IPS-11a (cell line): Measurements from ENCODE around the gene JAKMIP1.

Experiments
- H3K4me3 ChIP-seq: one replicate; pipeline ENCODE4 v1.5.1; 2013; ENCODE audit warnings: low read depth, low read length, control low read depth

JAKMIP1 gene

DNA sequence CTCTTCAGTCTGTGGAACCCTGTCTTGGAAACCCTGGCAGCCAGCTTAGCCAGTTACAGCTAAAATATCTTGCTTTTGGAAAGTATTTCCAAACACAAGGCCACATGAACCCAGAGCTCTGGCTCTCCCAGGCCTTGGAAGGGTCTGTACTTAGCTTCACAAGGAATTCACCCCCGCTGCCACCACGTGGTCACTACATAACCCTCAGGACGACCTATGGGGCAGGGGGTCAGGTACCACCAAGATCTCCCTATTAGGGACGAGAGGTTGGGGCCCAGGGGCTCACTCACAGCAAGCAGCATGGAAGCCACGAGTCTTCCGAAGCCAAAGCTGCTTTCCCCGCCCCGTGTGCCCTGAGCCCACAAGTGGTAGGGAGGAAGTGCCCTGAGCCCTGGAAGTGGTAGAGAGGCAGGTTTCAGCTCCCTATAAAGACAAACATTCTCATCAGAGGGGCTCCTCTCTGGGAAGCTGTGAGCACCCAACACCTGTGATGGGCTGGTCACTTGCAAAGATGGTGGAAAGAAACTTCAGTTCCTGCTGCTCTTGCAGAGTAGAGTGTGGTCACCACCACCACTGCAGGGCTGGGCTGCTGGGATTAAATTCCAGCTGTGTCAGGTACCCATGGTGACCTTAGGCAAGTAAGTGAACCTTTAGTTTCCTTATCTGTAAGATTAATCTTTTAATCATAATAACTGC, 4.7 kb upstream of the JAKMIP1 start:
- no peak overlapping the region for H3K4me3 ChIP-seq

DNA sequence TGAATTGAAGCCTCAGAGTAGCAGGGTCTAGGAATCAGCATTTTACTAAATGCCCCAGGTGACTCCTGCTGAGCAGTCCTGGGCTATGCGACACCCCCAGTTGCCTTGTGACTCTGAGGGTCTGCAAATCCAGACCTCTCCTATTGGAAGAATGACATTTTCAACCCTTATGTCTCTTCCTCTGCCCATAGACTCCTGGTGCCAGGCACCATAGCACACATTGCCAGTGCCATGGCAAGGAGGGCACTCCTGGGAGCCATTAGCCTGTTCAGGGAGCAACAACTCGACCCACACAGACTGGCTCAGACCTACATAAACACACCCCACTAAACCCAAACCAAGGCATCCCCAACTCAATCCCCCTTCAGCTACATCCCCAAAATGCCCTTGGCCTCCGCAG, 3.7 kb upstream of the JAKMIP1 start:
- H3K4me3 ChIP-seq = no peak overlapping the region

DNA sequence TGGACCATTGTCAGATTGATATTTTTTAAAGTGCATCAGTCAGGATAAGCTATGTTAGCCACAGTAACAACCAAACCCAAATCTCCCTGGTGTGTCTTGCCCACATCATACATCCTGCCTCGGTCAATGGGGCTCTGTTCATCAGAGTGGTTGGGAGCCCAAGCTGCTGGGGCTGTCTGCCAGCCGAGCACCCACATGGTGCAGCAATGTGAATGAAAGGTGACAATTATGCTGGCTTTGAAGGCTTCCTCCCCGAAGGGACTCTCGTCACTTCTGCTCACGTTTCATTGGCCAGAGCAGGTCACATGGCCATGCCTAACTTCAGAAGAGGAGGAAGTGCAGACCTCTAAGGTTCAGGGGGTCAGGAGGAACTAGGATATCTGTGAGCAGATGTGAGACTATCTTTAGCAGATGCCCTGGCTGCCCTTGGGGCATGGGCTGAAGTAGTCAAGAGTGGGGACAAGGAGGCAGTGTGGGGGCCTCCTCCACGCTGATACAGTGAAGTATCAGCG, 1.3 kb upstream of the JAKMIP1 start:
- H3K4me3 ChIP-seq = no peak overlapping the region

DNA sequence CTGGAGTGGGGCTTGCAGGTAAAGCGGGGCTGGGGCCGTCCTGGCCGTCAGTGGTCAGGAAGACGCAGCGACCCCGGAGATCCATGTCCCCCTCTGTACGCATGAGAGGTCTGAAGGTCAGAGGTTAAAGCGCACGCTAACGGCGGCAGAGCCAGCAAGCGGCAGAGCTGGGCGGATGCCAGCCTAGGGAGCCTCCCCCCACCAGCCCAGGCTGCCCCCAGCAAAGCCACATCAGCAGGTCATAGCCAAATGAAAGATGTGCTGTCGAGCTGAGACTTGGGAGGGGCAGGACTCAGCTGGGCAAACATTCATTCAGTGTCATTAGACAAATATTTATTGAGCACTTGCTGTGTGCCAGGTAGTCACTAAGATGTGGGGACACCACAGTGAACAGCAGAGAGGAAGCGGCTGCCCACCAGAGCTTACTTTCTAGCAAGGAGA, 593 bp upstream of the JAKMIP1 start:
- H3K4me3 ChIP-seq = peak overlapping the region; percentile 61

DNA sequence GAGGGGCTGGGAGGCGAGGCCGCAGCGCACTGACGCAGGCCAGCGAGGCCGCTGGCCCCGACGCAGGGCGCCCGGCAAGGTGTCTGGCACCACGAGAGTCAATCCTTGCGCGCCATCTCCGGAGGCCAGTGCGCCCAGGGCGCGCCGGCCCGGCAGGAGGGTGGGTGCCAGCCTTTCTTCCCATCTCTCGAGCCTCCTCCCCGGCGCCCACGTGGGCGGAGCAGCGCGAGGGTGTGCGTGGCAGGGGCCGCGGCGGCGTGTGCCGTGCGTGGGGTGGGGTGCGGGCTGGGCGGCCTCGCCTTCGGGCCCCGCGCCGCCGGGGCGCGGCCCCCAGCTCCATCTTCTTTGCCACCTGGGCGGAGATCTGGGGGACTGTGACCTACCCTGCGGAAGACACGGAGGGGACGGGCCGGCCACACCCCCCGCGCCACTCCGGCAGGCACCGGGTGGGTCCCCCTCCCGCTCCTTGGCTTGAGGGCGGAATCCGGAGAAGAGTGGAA, 877 bp downstream of the JAKMIP1 start:
- peak overlapping the region; percentile 29 for H3K4me3 ChIP-seq

DNA sequence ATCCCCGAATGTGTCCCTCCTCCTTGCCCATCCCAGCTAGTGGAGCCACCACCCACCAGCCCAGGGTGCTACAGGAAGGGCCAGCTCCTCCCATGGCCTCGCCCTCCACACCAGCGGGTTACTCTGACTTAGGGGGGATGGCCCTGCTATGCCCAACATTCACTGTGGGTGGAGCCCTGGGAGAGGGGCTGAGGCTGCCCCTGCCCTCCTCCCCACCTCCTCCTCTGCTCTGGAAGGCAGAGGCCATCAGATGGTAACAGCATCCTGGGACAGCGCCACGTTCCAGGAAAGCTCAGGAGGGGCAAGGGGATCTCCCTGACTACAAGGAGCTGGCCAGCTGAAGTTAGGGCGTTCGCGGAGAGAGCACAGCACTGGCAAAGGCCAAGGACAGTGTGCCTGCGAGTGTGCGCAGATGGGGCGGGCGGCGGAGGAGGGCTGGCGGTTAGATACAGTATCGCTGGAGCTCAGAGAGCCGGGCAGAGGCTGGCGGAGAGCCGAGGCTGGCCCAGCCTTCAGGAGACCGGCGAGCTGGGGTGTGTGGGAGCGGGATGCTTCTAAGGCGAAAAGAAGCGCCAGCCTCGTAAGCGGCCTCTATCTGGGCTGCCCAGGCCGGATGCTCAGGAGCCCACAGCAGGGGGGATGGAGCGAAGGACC, 1.5 kb downstream of the JAKMIP1 start:
- H3K4me3 ChIP-seq = peak overlapping the region; percentile 29

DNA sequence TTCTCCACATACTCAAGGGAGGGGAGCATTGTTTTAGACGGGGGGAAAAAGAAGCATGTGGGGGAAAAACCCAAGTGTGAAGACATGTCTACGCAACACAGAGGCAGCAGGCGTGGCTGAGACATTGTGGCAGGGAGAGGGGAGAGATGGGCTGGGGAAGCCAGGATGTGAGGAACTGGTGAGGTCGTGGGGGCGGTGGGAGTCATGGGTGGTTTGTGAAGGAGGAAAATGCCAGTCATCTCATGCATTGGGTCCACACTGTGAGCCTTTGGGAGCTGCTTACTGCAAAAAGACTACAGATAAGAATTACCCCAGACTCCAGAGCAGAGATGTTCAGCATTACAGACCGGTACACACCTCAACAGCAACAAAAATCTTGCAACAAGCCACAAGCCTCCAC, 2.1 kb downstream of the JAKMIP1 start:
- no peak overlapping the region for H3K4me3 ChIP-seq

DNA sequence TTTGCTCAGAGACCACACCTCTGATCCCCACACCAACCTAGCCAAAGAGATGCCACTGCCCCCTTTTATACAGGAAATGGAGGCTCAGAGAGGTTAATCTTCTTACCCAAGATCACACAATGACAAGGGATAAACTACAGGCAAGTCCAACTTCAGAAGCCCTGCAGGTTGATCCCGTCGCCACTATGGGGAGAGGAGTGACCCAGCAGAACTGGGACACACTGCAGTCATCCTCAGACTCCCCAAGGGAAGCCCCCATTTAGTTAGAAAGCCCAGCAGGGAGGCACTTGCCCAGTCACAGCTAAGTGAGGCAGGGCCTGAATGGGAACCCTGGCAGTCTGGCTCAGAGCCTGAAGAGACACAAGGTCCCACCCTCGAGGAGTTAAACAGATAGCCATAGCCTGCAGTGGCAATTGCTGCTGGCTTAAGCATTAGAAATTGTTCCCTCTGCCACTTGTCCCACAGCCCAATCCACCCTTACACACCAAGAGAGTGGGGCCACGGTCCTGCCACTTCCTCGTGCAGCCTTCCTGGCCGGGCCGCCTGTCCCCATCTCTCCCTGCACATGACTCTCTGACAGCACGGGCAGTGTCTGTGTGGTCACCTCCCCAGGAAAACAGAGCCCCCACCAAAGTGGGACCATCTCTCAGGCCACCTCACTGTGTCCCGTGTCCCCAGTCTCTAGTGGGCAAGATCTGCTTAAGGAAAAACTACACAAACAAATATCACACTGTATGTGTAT, 2.7 kb downstream of the JAKMIP1 start:
- H3K4me3 ChIP-seq = no peak overlapping the region

DNA sequence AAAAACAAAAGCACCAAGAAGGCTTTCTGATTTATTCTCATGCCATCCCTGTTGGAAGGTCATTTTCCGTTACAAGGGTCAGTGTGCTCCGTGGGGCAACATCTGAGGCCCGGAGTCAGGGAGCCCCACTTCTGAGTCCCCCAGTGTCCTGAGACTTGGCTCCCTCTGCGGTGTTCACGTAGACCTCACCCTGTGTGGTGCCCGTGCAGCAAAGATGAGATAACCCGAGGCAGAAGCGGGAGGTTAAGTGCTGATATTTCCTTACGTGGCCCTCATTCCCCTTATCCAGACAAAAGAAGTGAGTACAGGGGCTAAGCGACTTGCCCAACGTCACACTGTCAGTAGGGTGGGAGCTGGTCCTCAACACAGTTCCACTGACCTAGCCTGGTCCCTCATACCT, 3.5 kb downstream of the JAKMIP1 start:
- no peak overlapping the region for H3K4me3 ChIP-seq

DNA sequence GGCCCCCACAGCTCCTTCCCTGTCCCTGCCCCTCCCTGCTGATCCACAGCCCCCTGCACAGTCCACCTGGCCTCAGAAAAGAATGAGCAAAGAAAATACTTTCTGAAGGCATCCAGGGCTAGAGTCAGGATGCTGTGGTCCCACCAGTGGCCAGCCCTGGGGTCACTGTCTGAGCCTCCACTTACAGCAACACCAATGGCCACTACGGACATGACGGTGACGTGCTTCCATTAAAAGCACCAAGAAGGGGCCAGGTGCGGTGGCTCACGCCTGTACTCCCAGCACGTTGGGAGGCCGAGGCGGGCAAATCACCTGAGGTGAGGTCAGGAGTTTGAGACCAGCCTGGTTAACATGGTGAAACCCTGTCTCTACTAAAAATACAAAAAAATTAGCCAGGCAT, 4.0 kb downstream of the JAKMIP1 start:
- H3K4me3 ChIP-seq = no peak overlapping the region

DNA sequence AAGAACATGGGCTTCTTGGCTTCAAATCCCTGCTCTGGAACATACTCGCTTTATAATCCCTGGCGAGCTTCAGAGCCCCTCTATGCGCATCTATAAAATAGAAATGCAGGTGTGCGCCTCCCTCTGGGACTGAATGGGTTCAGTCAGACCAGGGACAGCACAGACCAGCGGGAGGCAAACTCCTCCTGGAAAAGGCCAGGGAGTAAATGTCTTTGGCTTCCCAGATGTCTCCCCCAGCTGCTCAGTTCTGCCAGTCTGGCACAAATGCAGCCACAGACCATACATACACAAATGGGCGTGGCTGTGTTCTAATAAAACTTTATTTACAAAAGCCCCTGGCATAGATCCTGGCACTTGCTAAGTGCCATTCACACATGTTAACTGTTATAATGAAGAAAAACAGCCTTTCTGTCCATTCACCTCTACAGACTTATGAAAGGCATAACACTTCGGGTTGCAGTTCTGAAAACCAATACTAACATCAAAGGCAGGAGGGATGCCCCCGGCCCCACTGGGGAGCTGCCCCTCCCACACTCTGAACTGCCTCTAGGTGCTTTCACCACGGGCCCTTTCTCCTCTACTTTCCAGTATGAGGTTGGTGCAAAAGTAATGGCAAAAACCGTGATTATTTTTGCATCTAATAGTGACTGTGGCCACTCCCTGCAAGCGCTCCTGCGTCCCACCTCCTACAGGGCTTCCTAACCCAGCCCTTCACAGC, 4.6 kb downstream of the JAKMIP1 start:
- H3K4me3 ChIP-seq = no peak overlapping the region

DNA sequence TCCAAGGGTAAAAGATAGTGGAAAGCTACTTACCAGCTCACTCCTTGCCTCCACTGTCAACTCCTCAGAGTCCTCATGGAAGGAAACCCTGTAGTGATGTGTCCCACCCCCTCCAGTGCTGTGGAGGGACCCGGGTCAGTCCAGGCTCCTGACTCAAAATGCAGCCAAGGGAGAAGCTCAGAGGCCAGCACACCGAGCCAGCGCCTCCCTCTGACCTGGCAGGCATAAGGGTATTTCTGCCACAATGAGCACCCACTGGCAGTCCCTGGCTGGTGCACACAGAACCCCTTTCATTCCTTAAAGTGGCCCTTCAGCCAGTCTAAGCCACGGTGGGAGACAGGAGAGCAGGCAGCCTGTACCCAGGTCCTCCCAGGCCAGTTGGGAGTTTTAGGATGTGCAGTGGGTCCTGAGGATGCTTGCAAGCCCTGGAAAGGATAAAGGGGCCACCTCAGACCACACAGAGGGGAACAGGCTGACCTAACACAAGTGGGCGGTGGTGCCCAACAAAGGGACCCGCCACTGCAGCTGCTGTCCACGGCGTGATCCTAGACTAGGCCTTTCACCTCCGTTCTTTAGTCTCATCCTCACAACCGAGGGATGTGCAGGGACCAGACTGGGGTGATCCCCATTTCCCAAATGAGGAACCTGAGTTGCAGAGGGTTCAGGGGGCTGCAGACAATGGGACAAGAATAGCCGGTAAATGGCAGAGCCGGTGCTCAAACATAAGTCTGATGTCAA, 5.7 kb downstream of the JAKMIP1 start:
- H3K4me3 ChIP-seq = no peak overlapping the region

DNA sequence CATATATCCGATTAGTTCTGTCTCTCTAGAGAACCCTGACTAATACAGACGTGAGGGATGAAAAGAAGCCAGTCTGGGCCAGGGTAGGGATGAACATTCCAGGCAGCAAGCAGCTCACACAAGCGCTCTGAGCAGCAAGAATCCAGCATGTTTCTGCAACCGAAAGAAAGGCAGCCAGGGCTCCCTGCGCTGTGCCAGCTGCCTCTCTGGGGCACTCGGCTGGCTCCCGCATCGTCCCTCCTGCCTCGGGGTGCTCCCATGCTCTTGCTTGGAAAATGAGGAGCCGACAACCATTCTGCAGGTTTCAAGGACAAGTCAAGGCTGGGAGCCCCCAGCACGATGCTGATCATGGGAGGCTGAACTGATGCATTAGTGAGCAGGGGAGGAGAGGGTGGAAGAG, 7.0 kb downstream of the JAKMIP1 start:
- H3K4me3 ChIP-seq = no peak overlapping the region

DNA sequence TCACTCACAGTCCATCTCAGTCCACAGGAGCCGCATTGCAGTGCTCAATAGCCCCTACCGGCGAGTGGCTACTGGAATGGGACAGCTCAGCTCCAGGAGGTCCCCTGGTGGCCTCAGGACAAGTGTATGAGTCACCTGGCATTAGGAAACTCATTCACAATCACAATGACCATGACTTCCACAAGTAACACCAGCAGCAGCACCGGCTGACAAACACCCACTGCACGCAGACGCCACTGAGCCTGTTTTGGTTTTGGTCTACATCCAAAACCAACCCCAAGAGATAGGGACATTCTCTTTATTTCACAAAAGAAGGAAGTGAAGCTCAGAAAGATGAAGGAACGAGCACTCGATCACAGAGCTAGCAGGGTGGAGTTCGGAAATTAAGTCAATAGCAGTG, 8.1 kb downstream of the JAKMIP1 start:
- no peak overlapping the region for H3K4me3 ChIP-seq

DNA sequence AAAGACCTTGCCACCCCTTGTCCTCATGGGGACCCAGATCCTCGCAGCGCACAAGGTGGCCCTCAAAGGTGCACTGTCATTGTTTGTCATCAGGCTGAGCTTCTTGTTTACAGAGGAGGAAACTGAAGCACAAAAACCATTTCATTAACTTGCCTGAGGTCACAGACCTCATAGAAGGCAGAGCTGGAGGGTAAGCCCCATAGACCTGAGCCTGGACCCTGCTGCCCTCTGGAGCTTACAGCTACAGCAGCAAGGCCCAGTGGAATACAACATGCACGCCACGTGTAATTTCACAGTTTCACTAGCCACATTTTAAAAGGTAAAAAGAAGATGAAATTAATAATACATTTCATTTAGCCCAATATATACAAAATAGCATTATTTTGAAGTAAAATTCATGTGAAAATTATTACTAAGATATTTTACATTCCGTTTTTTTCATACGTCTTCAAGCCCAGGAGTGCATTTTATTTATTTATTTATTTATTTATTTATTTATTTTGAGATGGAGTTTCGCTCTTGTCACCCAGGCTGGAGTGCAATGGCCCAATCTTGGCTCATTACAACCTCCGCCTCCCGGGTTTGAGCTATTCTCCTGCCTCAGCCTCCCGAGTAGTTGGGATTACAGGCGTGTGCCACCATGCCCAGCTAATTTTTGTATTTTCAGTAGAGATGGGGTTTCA, 8.8 kb downstream of the JAKMIP1 start:
- H3K4me3 ChIP-seq = no peak overlapping the region

DNA sequence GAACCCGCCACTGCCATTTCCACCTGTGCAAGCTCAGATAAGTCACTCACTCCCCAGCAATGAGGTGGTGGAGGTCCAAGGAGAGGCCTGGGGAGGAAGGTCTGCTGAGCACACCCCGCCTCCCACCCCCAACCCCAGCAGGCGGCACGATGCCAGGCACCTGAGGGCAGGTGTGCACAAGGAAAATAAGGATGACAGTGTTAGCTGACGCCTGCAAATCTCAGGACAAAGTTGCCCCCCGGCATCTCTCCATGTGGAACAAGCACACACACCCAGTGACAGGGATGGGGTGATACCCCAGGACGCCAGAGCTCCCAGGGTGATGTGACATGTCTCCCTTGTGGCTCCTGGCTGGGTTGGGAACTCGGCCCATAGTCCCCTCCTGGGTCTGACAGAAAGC, 9.9 kb downstream of the JAKMIP1 start:
- H3K4me3 ChIP-seq = no peak overlapping the region

DNA sequence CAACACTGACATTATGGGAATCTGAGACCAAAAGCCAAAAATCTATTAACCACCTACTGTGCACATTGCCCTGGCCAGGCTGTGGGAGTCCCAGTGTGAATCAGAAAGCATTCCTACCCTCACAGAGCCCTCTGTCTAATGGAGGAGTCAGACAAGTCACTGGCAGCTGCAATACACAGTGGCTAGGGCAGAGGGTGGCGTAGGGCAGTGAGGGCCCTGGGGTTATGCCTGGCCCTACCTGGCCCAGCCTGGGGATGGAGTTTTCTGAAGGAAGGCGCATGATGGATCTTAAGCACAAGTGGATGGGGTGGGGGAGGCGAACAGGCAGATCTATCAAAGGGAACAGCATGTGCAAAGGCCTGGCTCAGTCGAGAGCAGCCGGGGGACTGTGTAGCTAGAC, 10.8 kb downstream of the JAKMIP1 start:
- H3K4me3 ChIP-seq = no peak overlapping the region

DNA sequence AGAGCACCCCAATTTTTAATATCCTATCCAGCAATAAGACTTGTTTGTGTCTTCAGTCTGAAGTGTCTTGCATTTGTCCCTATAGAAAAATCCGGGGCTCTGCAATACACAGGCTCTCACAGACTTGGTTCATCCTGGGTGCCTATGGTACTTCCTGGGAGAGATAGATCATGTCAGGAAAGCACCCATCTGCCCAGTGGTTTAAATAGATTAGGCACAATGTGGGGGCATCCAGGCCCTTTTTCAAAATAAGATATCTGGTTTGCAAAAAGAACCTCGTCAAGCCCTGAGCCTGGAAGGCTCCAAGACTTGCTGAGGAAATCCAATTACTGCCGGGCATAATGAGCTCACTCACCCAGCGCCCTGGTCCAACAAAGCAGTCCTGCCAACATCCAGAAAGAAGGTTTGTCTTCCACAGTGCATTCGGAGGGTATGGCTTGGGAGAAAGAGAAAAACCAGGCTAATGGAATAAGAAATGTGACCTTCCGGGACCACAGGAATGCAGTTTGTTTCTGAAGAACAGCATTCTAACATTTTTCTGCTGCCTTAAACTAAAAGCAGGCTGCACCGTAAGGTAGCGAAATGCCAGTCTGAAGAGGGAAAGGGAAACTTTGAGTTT, 11.6 kb downstream of the JAKMIP1 start:
- no peak overlapping the region for H3K4me3 ChIP-seq

DNA sequence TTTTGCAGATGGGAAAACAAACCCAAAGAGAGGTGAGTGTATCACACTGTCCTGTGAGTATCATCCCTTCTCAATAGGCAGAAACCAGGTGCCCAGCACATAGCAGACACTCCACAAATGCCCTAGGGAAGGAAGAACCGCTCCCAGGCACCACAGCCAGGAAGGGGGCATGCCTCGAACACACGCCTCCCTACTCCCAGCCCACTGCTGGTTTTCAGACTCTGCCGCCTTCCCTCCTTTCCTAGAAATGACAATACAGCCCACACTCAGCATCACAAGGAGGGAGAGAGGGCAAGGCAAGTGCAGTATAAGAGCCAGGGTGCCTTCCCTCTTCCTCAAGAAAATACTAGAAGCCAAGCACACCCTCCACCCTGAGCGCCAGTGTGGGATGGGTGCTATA, 16.2 kb downstream of the JAKMIP1 start:
- H3K4me3 ChIP-seq = no peak overlapping the region
